Tibial artery (tissue), 4 donors: ENCODE measurements around the gene PLEKHG4B.

ENCODE experiments used
- DNase-seq, 2 donors: peaks; one replicate each; pipeline ENCODE4 v3.0.0-alpha.2; 2019
- H3K27ac ChIP-seq, 2 donors: fragments of 200-600 bp; sonication (generic) in 1 of 2; 1 replicate in 1 of 2; 2 replicates in 1 of 2; pipeline ENCODE4 v1.5.1; 2018 to 2019; ENCODE audit warnings: mild to moderate bottlenecking in 1 of 2
- H3K27me3 ChIP-seq, 2 donors: fragments of 200-600 bp; sonication (generic) in 1 of 2; one replicate each; pipeline versions ENCODE4 v1.5.1 to v1.6.0; 2016 to 2019
- H3K36me3 ChIP-seq, 3 donors: fragments of 200-600 bp; sonication (generic) in 2 of 3; one replicate each; pipeline ENCODE4 v1.5.1; 2016 to 2019; ENCODE audit warnings: mild to moderate bottlenecking in 2 of 3
- H3K4me1 ChIP-seq, 4 donors: fragments of 200-600 bp; sonication (generic) in 2 of 4; 1 replicate in 3 of 4; 2 replicates in 1 of 4; pipeline ENCODE4 v1.5.1; 2016 to 2019
- H3K4me3 ChIP-seq, 2 donors: fragments of 200-600 bp; sonication (generic) in 1 of 2; 1 replicate in 1 of 2; 2 replicates in 1 of 2; pipeline ENCODE4 v1.5.1; 2018 to 2019; ENCODE audit warnings: mild to moderate bottlenecking in 2 of 2
- H3K9me3 ChIP-seq, 3 donors: fragments of 200-600 bp; sonication (generic) in 1 of 3; one replicate each; pipeline ENCODE4 v1.5.1; 2016 to 2019
- CTCF ChIP-seq, 2 experiments: fragments of 200-600 bp in 1 of 2; fragments of 450-650 bp in 1 of 2; IDR thresholded peaks; one replicate each; pipeline ENCODE4 v1.5.1; 2017 to 2019; ENCODE audit warnings: antibody characterized with exemption in 2 of 2, mild to moderate bottlenecking in 1 of 2, moderate library complexity in 1 of 2
- intact Hi-C: fragments of 100-400 bp; cut with DNase I; formaldehyde crosslinking; loops from one replicate; pipeline ENCODE4 v1.15.0; 2023; ENCODE audit warnings: low total_unique reads

The PLEKHG4B gene

GRCh38 chr5:176296-176823 is 84.4 kb downstream of the PLEKHG4B start:
- no peaks in the 10 kb centered on the region for H3K4me1 ChIP-seq
- DNase-seq = no peak
- intact Hi-C loops = no loop called here
- H3K4me3 ChIP-seq = no peak overlapping the region
- H3K27ac ChIP-seq = no peak overlapping the region
- peaks cover 0 to 25% of the 10 kb centered on the region in 2 donors for H3K27me3 ChIP-seq
- H3K36me3 ChIP-seq = peaks cover 0 to 6% (median 0%) of the 10 kb centered on the region in 3 donors
- H3K9me3 ChIP-seq = no peaks in the 10 kb centered on the region
- TF ChIP-seq CTCF (IDR thresholded peaks at IDR 0.05) = no peak

GRCh38 chr5:178110-178509 is 86.1 kb downstream of the PLEKHG4B start:
- Histone ChIP-seq H3K27ac (no peak overlapping the region), H3K4me1 (no peaks in the 10 kb centered on the region), H3K4me3 (no peak overlapping the region), H3K36me3 (peaks cover 0 to 6% (median 0%) of the 10 kb centered on the region in 3 donors), H3K9me3 (no peaks in the 10 kb centered on the region), H3K27me3 (peaks cover 0 to 22% of the 10 kb centered on the region in 2 donors)
- intact Hi-C loops = no loop called here
- no peak for TF ChIP-seq CTCF (IDR thresholded peaks at IDR 0.05)
- DNase-seq = no peak

GRCh38 chr5:179401-179800 is 87.4 kb downstream of the PLEKHG4B start:
- H3K4me3 ChIP-seq = no peak overlapping the region
- intact Hi-C loops = no loop called here
- H3K4me1 ChIP-seq = no peaks in the 10 kb centered on the region
- DNase-seq = no peak
- no peak overlapping the region for H3K27ac ChIP-seq
- no peaks in the 10 kb centered on the region for H3K36me3 ChIP-seq
- no peaks in the 10 kb centered on the region for H3K9me3 ChIP-seq
- peaks cover 0 to 22% of the 10 kb centered on the region in 2 donors for H3K27me3 ChIP-seq
- no peak for TF ChIP-seq CTCF (IDR thresholded peaks at IDR 0.05)

- H3K36me3 ChIP-seq = no peaks in the 10 kb centered on the region
- no peak for TF ChIP-seq CTCF (IDR thresholded peaks at IDR 0.05)
- H3K27ac ChIP-seq = no peak overlapping the region
- intact Hi-C loops = no loop called here
- no peaks in the 10 kb centered on the region for H3K9me3 ChIP-seq
- peaks cover 0 to 22% of the 10 kb centered on the region in 2 donors for H3K27me3 ChIP-seq
- H3K4me1 ChIP-seq = no peaks in the 10 kb centered on the region
- DNase-seq = no peak
- H3K4me3 ChIP-seq = no peak overlapping the region
Measured at GRCh38 chr5:180286-180918, 88.4 kb downstream of the PLEKHG4B start.

GRCh38 chr5:181160-181559 is 89.2 kb downstream of the PLEKHG4B start:
- no peaks in the 10 kb centered on the region for H3K9me3 ChIP-seq
- TF ChIP-seq CTCF (IDR thresholded peaks at IDR 0.05) = no peak
- H3K36me3 ChIP-seq = no peaks in the 10 kb centered on the region
- no peak for DNase-seq
- no peak overlapping the region for H3K4me3 ChIP-seq
- no peak overlapping the region for H3K27ac ChIP-seq
- intact Hi-C loops = no loop called here
- peaks cover 0 to 22% of the 10 kb centered on the region in 2 donors for H3K27me3 ChIP-seq
- H3K4me1 ChIP-seq = no peaks in the 10 kb centered on the region
